Testis (tissue), 3 donors: ENCODE measurements around the gene RETN. TPM values are rescaled to one million over a fixed set of nuclear protein-coding genes. Genes with fewer than 3 reads are reported as not detected.

ENCODE experiments used
- DNase-seq: peaks from one replicate; pipeline ENCODE4 v3.0.0-alpha.2; 2019
- H3K27ac ChIP-seq, 2 donors: fragments of 200-600 bp; sonication (generic); one replicate each; pipeline ENCODE4 v1.5.1; 2019
- H3K27me3 ChIP-seq: fragments of 200-600 bp; sonication (generic); one replicate; pipeline ENCODE4 v1.5.1; 2019
- H3K36me3 ChIP-seq: fragments of 200-600 bp; sonication (generic); one replicate; pipeline ENCODE4 v1.5.1; 2017; ENCODE audit warnings: low read depth; ENCODE audit errors: missing control alignments
- H3K4me1 ChIP-seq: fragments of 200-600 bp; sonication (generic); one replicate; pipeline ENCODE4 v1.5.1; 2019
- H3K4me3 ChIP-seq, 2 donors: fragments of 200-600 bp; sonication (generic); one replicate each; pipeline ENCODE4 v1.5.1; 2017 to 2019
- H3K9me3 ChIP-seq: fragments of 200-600 bp; sonication (generic); one replicate; pipeline ENCODE4 v1.5.1; 2017
- CTCF ChIP-seq, 3 experiments: fragments of 450-650 bp in 2 of 3; fragments of 200-600 bp in 1 of 3; sonication (generic) in 1 of 3; IDR thresholded peaks; one replicate each; pipeline ENCODE4 v1.5.1; 2016 to 2019; ENCODE audit warnings: antibody characterized with exemption in 3 of 3, mild to moderate bottlenecking in 2 of 3, moderate library complexity in 1 of 3
- POLR2A ChIP-seq: fragments of 450-650 bp; IDR thresholded peaks from one replicate; pipeline ENCODE4 v1.6.1; 2017; ENCODE audit warnings: antibody characterized with exemption, mild to moderate bottlenecking, moderate library complexity
- WGBS, 2 donors: methylation state at CpG; one replicate each; pipeline ENCODE4 v1.1.5; 2018; 5-methylcytosine and 5-hydroxymethylcytosine counted together
- intact Hi-C: fragments of 100-400 bp; cut with DNase I; formaldehyde crosslinking; loops from one replicate; pipeline ENCODE4 v1.15.1; 2023; ENCODE audit warnings: low total_unique reads
- polyA plus RNA-seq: library from polyadenylated mRNA; stranded (reverse); fragments of 350-450 nt; fragmentation: Illumina TruSeq; extraction: RNeasy Lipid Tissue Mini Kit (QIAGEN cat#74804); gene quantifications from one replicate; pipeline ENCODE4 v1.2.3, GENCODE V29; 2014; ENCODE audit warnings: low read depth, low replicate concordance; ENCODE audit not compliant: insufficient read depth
- total RNA-seq, 2 donors: library from RNA; depleted of rRNA; stranded (reverse); fragments of >200 nt; gene quantifications; one replicate each; pipeline ENCODE4 v1.2.3, GENCODE V29; 2016

Gene RETN
- total and polyA plus RNA-seq, 3 donors from 2014 or later: 1.9 TPM; not detected in 2

GRCh38 chr19:7699417-7700401, 30.9 kb downstream of the RETN start:
- H3K36me3 ChIP-seq: no peaks in the 10 kb centered on the region
- no peak overlapping the region for H3K27ac ChIP-seq
- intact Hi-C loops: no loop called here
- H3K4me3 ChIP-seq: no peak overlapping the region
- no peaks in the 10 kb centered on the region for H3K9me3 ChIP-seq
- H3K27me3 ChIP-seq: no peaks in the 10 kb centered on the region
- no peaks in the 10 kb centered on the region for H3K4me1 ChIP-seq
- DNase-seq: no peak
- 64 to 66% methylated on average over 12 to 15 of the region's 15 CpGs for WGBS, 2 donors
- no peak for TF ChIP-seq POLR2A
- no peak for TF ChIP-seq CTCF (IDR thresholded peaks at IDR 0.05)

GRCh38 chr19:7701049-7701653, 32.3 kb downstream of the RETN start:
- intact Hi-C loops: no loop called here
- WGBS, 2 donors: 86 to 90% methylated on average over 10 of the region's 12 CpGs
- H3K27me3 ChIP-seq: no peaks in the 10 kb centered on the region
- H3K9me3 ChIP-seq: no peaks in the 10 kb centered on the region
- H3K4me1 ChIP-seq: no peaks in the 10 kb centered on the region
- H3K4me3 ChIP-seq: no peak overlapping the region
- H3K27ac ChIP-seq: no peak overlapping the region
- no peaks in the 10 kb centered on the region for H3K36me3 ChIP-seq
- TF ChIP-seq CTCF (IDR thresholded peaks at IDR 0.05) (no peak), POLR2A (no peak)
- no peak for DNase-seq

DNA sequence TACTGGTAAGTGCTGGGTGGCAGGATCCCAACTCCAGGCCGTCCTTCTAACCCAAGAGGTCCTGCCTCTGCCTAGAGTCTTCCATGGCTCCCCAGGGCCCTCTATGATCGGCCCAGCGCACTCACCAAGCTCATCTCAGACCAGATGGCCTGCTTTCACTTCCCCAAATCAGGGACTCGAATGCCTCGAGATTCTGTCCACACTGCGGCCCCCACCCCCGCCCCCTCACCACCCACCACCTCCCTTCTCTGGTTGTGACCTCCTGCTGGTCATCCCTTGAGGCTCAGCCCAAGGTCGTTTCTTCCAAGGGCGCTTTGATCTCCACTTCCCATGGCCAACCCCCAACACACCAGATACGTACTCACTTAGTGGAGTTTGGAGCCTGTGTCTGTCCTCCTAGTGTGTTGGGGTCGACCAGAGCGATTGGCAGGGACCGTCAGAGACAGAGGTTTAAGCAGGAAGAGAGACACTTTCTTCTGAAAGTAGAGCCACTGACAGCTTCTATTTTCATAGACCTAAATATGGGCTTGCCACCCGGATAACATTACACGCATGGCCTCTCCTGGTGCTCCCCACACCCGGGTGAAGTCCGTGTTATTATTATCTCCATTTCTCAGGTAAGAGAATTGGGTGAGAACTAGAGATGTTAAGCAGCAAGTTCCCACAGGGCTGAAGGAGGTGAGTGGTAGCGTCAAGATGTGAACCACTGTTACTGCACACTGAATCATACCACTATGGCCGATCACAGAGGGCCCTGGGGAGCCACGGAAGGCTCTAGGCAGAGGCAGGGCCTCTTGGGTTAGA, 33.0 kb downstream of the RETN start, which contains the start of gene FCER2:
FCER2 (minus strand) TSS at position 478 of the 804 bp plus-strand sequence. CDS start 2,371 bp downstream, outside the sequence.
- no peak within 1 kb of the TSS for H3K4me3 ChIP-seq
- no peak within 1 kb of the TSS for H3K27ac ChIP-seq
- H3K27me3 ChIP-seq: no peaks in the 10 kb centered on the region
- TF ChIP-seq CTCF (IDR thresholded peaks at IDR 0.05) (no peak), POLR2A (no peak)
- DNase-seq: no peak
- H3K36me3 ChIP-seq: no peaks in the 10 kb centered on the region
- no peaks in the 10 kb centered on the region for H3K9me3 ChIP-seq
- WGBS, 2 donors: 54 to 62% methylated on average over 18 to 20 of the region's 20 CpGs
- intact Hi-C loops: no loop called here
- no peaks in the 10 kb centered on the region for H3K4me1 ChIP-seq

DNA sequence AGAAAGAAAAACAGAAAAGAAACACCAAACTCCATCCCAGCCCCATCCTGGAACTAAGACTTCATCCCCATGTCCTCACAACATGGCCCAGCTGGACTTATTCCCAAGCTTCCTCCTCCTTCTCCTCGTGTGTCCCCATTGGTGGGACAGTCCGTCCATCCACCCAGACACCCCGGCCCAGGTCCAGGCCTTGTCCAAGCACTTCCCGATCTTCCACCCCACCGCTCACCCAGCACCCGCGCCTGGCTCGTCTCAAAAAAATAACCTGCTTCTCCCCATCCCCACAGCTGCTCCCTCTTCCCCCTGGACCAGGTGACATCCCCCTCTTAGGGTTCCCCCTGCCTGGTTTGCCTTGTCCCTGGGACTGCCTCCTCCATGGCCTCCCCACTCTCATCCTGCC, 34.5 kb downstream of the RETN start:
- H3K27me3 ChIP-seq: no peaks in the 10 kb centered on the region
- H3K36me3 ChIP-seq: no peaks in the 10 kb centered on the region
- intact Hi-C loops: no loop called here
- H3K4me3 ChIP-seq: no peak overlapping the region
- no peak overlapping the region for H3K27ac ChIP-seq
- 76 to 79% methylated on average over 8 of the region's 8 CpGs for WGBS, 2 donors
- H3K9me3 ChIP-seq: no peaks in the 10 kb centered on the region
- no peak for TF ChIP-seq CTCF (IDR thresholded peaks at IDR 0.05)
- no peak for TF ChIP-seq POLR2A
- no peak for DNase-seq
- H3K4me1 ChIP-seq: no peaks in the 10 kb centered on the region
